IMR-90 (cell line): Measurements from ENCODE around the gene PIWIL4. TPM values are rescaled to one million over a fixed set of nuclear protein-coding genes. Genes with fewer than 3 reads are reported as not detected.

Experiments
- ATAC-seq: fragments of 200-7000 bp; cut with Tn5 transposase; 2 replicates; pipeline ENCODE4 v1.9.1; 2020; ENCODE audit warnings: low read depth, mild to moderate bottlenecking, moderate library complexity
- BruUV-seq: library from RNA; stranded (reverse); fragments of 400-500 nt; replicated peaks from 2 replicates; lab custom pipeline; 2021; lab: Mats Ljungman, UMichigan
- CTCF ChIA-PET: fragments of 300-600 bp; formaldehyde crosslinking; extraction: SDS; loops from one replicate; lab custom pipeline; 2021; ENCODE audit warnings: antibody characterized with exemption; lab: Yijun Ruan, JAX
- POLR2A ChIA-PET: fragments of 300-600 bp; sonication (Branson Sonifier 250); formaldehyde crosslinking; loops from one replicate; lab custom pipeline; 2022; ENCODE audit warnings: antibody characterized with exemption; ENCODE audit not compliant: unreplicated experiment; lab: Charles Lee
- DNase-seq: peaks from one replicate; pipeline ENCODE4 v3.0.0; 2013
- H2AFZ ChIP-seq: replicated peaks from 2 replicates; pipeline ENCODE3; 2013; ENCODE audit warnings: low read length, mild to moderate bottlenecking; ENCODE audit not compliant: poor library complexity
- H2AK5ac ChIP-seq: 2 replicates; pipeline ENCODE4 v1.6.1; 2013; ENCODE audit warnings: low read depth, low read length, inconsistent platforms
- H2AK9ac ChIP-seq: replicated peaks from 2 replicates; pipeline ENCODE3; 2013; ENCODE audit warnings: mild to moderate bottlenecking, low read depth, low read length, moderate library complexity; ENCODE audit not compliant: poor library complexity
- H2BK120ac ChIP-seq: 2 replicates; pipeline ENCODE4 v1.6.1; 2013; ENCODE audit warnings: low read depth, low read length, inconsistent platforms
- H2BK15ac ChIP-seq: 3 replicates; pipeline ENCODE4 v1.6.1; 2013; ENCODE audit warnings: low read depth, low read length, inconsistent platforms
- H2BK20ac ChIP-seq: 2 replicates; pipeline ENCODE4 v1.6.1; 2013; ENCODE audit warnings: low read depth, mild to moderate bottlenecking, inconsistent platforms, low read length, moderate library complexity
- H2BK5ac ChIP-seq: 2 replicates; pipeline ENCODE4 v1.6.1; 2013; ENCODE audit warnings: mild to moderate bottlenecking, low read depth, low read length, inconsistent platforms; ENCODE audit not compliant: poor library complexity, severe bottlenecking
- H3K14ac ChIP-seq: replicated peaks from 2 replicates; pipeline ENCODE4 v1.6.1; 2013; ENCODE audit warnings: low read depth, low read length, inconsistent platforms
- H3K18ac ChIP-seq: 2 replicates; pipeline ENCODE4 v1.6.1; 2013; ENCODE audit warnings: low read depth, low read length, control low read depth
- H3K23ac ChIP-seq: 2 replicates; pipeline ENCODE4 v1.6.1; 2013; ENCODE audit warnings: low read depth, low read length, inconsistent platforms
- H3K27ac ChIP-seq: 2 replicates; pipeline ENCODE4 v1.5.1; 2013; ENCODE audit warnings: mild to moderate bottlenecking, control low read depth, low read length; ENCODE audit not compliant: insufficient read depth
- H3K27me3 ChIP-seq: 2 replicates; pipeline ENCODE4 v1.6.1; 2013; ENCODE audit warnings: low read length; ENCODE audit not compliant: control insufficient read depth, insufficient read depth
- H3K36me3 ChIP-seq: 2 replicates; pipeline ENCODE4 v1.6.1; 2013; ENCODE audit warnings: low read length, mixed read lengths; ENCODE audit not compliant: control insufficient read depth, insufficient read depth
- H3K4ac ChIP-seq: 2 replicates; pipeline ENCODE4 v1.6.1; 2013; ENCODE audit warnings: low read depth, low read length, inconsistent platforms
- H3K4me1 ChIP-seq: 2 replicates; pipeline ENCODE4 v1.6.1; 2013; ENCODE audit warnings: low read length, mixed read lengths; ENCODE audit not compliant: control insufficient read depth, insufficient read depth
- H3K4me2 ChIP-seq: 2 replicates; pipeline ENCODE4 v1.6.1; 2013; ENCODE audit warnings: low read depth, mild to moderate bottlenecking, control low read depth, low read length, moderate library complexity
- H3K4me3 ChIP-seq: 2 replicates; pipeline ENCODE4 v1.5.1; 2013; ENCODE audit warnings: low read depth, mild to moderate bottlenecking, control low read depth, low read length, moderate library complexity; ENCODE audit not compliant: insufficient read depth
- H3K56ac ChIP-seq: 2 replicates; pipeline ENCODE4 v1.6.1; 2013; ENCODE audit warnings: low read length, inconsistent platforms; ENCODE audit not compliant: insufficient read depth; ENCODE audit errors: extremely low read depth
- H3K79me1 ChIP-seq, 2 experiments: 2 replicates each; pipeline ENCODE4 v1.6.1; 2013; ENCODE audit warnings: low read length in 2 of 2, inconsistent platforms in 1 of 2, low read depth in 1 of 2
- H3K9ac ChIP-seq: 2 replicates; pipeline ENCODE4 v1.6.1; 2013; ENCODE audit warnings: low read depth, low read length, control low read depth
- H3K9me1 ChIP-seq: 2 replicates; pipeline ENCODE4 v1.6.1; 2013; ENCODE audit warnings: low read length, inconsistent platforms; ENCODE audit not compliant: insufficient read depth
- H3K9me3 ChIP-seq: 2 replicates; pipeline ENCODE4 v1.6.1; 2013; ENCODE audit warnings: low read length; ENCODE audit not compliant: control insufficient read depth, insufficient read depth
- H4K20me1 ChIP-seq: 2 replicates; pipeline ENCODE4 v1.6.1; 2013; ENCODE audit warnings: low read length, inconsistent platforms; ENCODE audit not compliant: insufficient read depth
- H4K5ac ChIP-seq: 2 replicates; pipeline ENCODE4 v1.6.1; 2013; ENCODE audit warnings: mild to moderate bottlenecking, low read depth, low read length, control low read depth
- H4K8ac ChIP-seq, 2 experiments: 2 replicates each; pipeline ENCODE4 v1.6.1; 2013; ENCODE audit warnings: low read depth in 2 of 2, low read length in 2 of 2, control low read depth in 1 of 2, inconsistent platforms in 1 of 2
- H4K91ac ChIP-seq: 2 replicates; pipeline ENCODE4 v1.6.1; 2013; ENCODE audit warnings: low read depth, low read length, inconsistent platforms; ENCODE audit not compliant: insufficient read depth
- BHLHE40 ChIP-seq: fragments of 150-350 bp; IDR thresholded peaks from 2 replicates; pipeline ENCODE4 v1.6.1; 2016; ENCODE audit warnings: mild to moderate bottlenecking, low read depth, low read length
- CEBPB ChIP-seq: IDR thresholded peaks from 2 replicates; pipeline ENCODE4 v1.6.1; 2012; ENCODE audit warnings: low read depth, low read length, improper control_type of control experiment
- MAFK ChIP-seq: IDR thresholded peaks from 2 replicates; pipeline ENCODE4 v1.6.1; 2012; ENCODE audit warnings: low read depth, low read length, improper control_type of control experiment
- MXI1 ChIP-seq: IDR thresholded peaks from 2 replicates; pipeline ENCODE4 v1.6.1; 2012; ENCODE audit warnings: low read depth, mild to moderate bottlenecking, low read length, moderate library complexity, borderline replicate concordance
- RAD21 ChIP-seq: IDR thresholded peaks from 2 replicates; pipeline ENCODE4 v1.6.1; 2012; ENCODE audit warnings: low read length, improper control_type of control experiment
- RCOR1 ChIP-seq: IDR thresholded peaks from 2 replicates; pipeline ENCODE4 v1.6.1; 2012; ENCODE audit warnings: mild to moderate bottlenecking, low read length, improper control_type of control experiment; ENCODE audit not compliant: insufficient replicate concordance
- RFX5 ChIP-seq: IDR thresholded peaks from 2 replicates; pipeline ENCODE4 v1.8.0; 2012; ENCODE audit warnings: low read depth, mild to moderate bottlenecking, low read length, moderate library complexity
- SMC3 ChIP-seq: fragments of 150-350 bp; IDR thresholded peaks from 2 replicates; pipeline ENCODE4 v1.6.1; 2016; ENCODE audit warnings: low read depth, mild to moderate bottlenecking, antibody characterized with exemption, low read length, moderate library complexity
- WGBS, 2 experiments: methylation state at CpG; one replicate each; pipeline versions ENCODE4 v1.1.5 to v1.1.7; 2013; ENCODE audit warnings: missing lambda C conversion rate in 2 of 2; ENCODE audit not compliant: insufficient read length in 1 of 2; ENCODE audit errors: extremely low coverage in 2 of 2; 5-methylcytosine and 5-hydroxymethylcytosine counted together
- dilution Hi-C: fragments of 300-500 bp; cut with HindIII; formaldehyde crosslinking; loops from one replicate; pipeline ENCODE4 v1.14.3; 2018; ENCODE audit warnings: low sequenced_read_pairs; ENCODE audit not compliant: unreplicated experiment
- in situ Hi-C: fragments of 300-500 bp; cut with MboI; formaldehyde crosslinking; loops from 3 replicates; pipeline ENCODE4 v1.14.3; 2019; ENCODE audit warnings: low sequenced_read_pairs, inconsistent platforms, mixed read lengths
- intact Hi-C: fragments of 100-400 bp; cut with micrococcal nuclease; formaldehyde crosslinking; loops from 2 replicates; pipeline ENCODE4 v1.10.0; 2022
- polyA plus RNA-seq, 3 experiments: library from polyadenylated mRNA; depleted of rRNA; stranded (reverse); fragments of >200 nt; gene quantifications; 2 replicates each; pipeline ENCODE4 v1.2.3, GENCODE V29; 2012; ENCODE audit warnings: low replicate concordance in 1 of 3
- total RNA-seq: library from RNA; depleted of rRNA; stranded (reverse); fragments of >200 nt; gene quantifications from 2 replicates; pipeline ENCODE4 v1.2.3, GENCODE V29; 2012

PIWIL4 gene
- total and polyA plus RNA-seq, 2 of the 4 experiments (the other 2 are of a cell fraction): 0.72 to 1.3 TPM

- peaks cover 2% of the 10 kb centered on the region for H3K4me1 ChIP-seq
- no peak overlapping the region for H3K4me3 ChIP-seq
- no peaks in the 10 kb centered on the region for H3K79me1 ChIP-seq
- no peak overlapping the region for H2BK20ac ChIP-seq
- no peak overlapping the region for H2BK15ac ChIP-seq
- no peak overlapping the region for H3K14ac ChIP-seq
- no peak overlapping the region for H3K18ac ChIP-seq
- intact Hi-C loops (no loop called here), dilution Hi-C loops (no loop called here), in situ Hi-C loops (no loop called here)
- no peak for TF ChIP-seq RAD21
- TF ChIP-seq RFX5: no peak
- TF ChIP-seq CEBPB: no peak
- TF ChIP-seq MXI1: no peak
- TF ChIP-seq MAFK: no peak
- TF ChIP-seq SMC3: no peak
- no peak for TF ChIP-seq BHLHE40
- TF ChIP-seq RCOR1: no peak
- no peak overlapping the region for H4K91ac ChIP-seq
- no peak overlapping the region for H3K4ac ChIP-seq
- ATAC-seq (no peak), DNase-seq (no peak)
- H3K56ac ChIP-seq: no peak overlapping the region
- H4K8ac ChIP-seq: no peak overlapping the region
- H3K9me1 ChIP-seq: no peaks in the 10 kb centered on the region
- H2BK120ac ChIP-seq: no peak overlapping the region
- H2AK9ac ChIP-seq: no peak overlapping the region
- no TSS peak for BruUV-seq
- no peak overlapping the region for H3K23ac ChIP-seq
- ChIA-PET POLR2A (no interaction called here), CTCF (no interaction called here)
- peaks cover 4% of the 10 kb centered on the region; the same call in 1 of the 2 replicates for H3K27me3 ChIP-seq
- H3K27ac ChIP-seq: no peak overlapping the region
- H3K4me2 ChIP-seq: no peak overlapping the region
- no peaks in the 10 kb centered on the region for H3K9me3 ChIP-seq
- H3K36me3 ChIP-seq: no peaks in the 10 kb centered on the region
- H2AFZ ChIP-seq: no peak overlapping the region
- H2AK5ac ChIP-seq: no peak overlapping the region
- WGBS, 2 experiments: no CpG with 5 or more reads among the region's 1 CpG
- H4K5ac ChIP-seq: no peak overlapping the region
- H4K20me1 ChIP-seq: no peaks in the 10 kb centered on the region
- H2BK5ac ChIP-seq: no peak overlapping the region
- no peak overlapping the region for H3K9ac ChIP-seq
Measured at GRCh38 chr11:94581926-94582325, 14.8 kb downstream of the PIWIL4 start.
